HG03575 (cell line): Measurements from ENCODE around the gene BPTF.
A peak's percentile ranks its signal among the peaks of the same experiment; 100 is the strongest.
"Not testable (repeated sequence)": the region's sequence is repeated elsewhere in the genome, so short reads cannot be mapped to it uniquely, and the experiment has no call there.

ENCODE experiments used
- ATAC-seq: cut with Tn5 transposase; IDR thresholded peaks from one replicate; pipeline ENCODE4 v1.9.1; 2021; ENCODE audit not compliant: unreplicated experiment, insufficient number of reproducible peaks, low FRiP score; ENCODE audit errors: extremely low read depth

BPTF gene

GRCh38 chr17:67824735-67825626 lies at the start of gene BPTF:
BPTF (plus strand) TSS chr17:67825503; CDS start chr17:67825725, 222 bp downstream.
- peak; percentile 41 for ATAC-seq

GRCh38 chr17:67779098-67779672 lies 46.1 kb upstream of the BPTF start:
- no peak for ATAC-seq

- ATAC-seq: no peak
These were observed 40.8 kb upstream of the BPTF start for GRCh38 chr17:67784364-67785121.

- no peak for ATAC-seq
These were observed 40.2 kb upstream of the BPTF start for GRCh38 chr17:67785122-67785477.

GRCh38 chr17:67785504-67785903 lies 39.8 kb upstream of the BPTF start:
- no peak for ATAC-seq

- no peak for ATAC-seq
These were observed 24.8 kb upstream of the BPTF start for GRCh38 chr17:67800495-67800928.

- ATAC-seq: no peak
These were observed 23.6 kb upstream of the BPTF start for GRCh38 chr17:67801626-67802175.

DNA sequence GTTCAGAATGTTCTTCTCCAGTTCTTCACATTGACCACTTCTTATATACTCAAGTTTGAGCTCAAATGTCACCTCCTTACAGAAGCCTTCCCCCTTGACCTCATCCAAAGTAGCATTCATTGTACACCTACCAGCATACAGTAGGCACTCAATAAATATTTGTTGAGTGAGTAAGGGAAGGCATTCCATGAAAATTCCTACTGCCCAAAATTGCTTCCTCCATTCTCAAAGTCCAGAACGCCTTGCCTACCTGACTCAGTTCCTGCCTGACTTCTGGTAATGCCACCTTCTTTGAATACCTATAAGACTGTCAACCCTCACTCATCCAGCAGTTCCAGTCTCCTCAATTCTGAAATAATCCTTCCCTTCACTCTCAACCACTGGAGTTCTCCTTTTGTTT lies 14.8 kb upstream of the BPTF start:
- no peak for ATAC-seq

- ATAC-seq: not testable (repeated sequence)
These were observed 12.9 kb upstream of the BPTF start for GRCh38 chr17:67812380-67812779.

- ATAC-seq: no peak
These were observed 11.5 kb upstream of the BPTF start for GRCh38 chr17:67813803-67814180.

DNA sequence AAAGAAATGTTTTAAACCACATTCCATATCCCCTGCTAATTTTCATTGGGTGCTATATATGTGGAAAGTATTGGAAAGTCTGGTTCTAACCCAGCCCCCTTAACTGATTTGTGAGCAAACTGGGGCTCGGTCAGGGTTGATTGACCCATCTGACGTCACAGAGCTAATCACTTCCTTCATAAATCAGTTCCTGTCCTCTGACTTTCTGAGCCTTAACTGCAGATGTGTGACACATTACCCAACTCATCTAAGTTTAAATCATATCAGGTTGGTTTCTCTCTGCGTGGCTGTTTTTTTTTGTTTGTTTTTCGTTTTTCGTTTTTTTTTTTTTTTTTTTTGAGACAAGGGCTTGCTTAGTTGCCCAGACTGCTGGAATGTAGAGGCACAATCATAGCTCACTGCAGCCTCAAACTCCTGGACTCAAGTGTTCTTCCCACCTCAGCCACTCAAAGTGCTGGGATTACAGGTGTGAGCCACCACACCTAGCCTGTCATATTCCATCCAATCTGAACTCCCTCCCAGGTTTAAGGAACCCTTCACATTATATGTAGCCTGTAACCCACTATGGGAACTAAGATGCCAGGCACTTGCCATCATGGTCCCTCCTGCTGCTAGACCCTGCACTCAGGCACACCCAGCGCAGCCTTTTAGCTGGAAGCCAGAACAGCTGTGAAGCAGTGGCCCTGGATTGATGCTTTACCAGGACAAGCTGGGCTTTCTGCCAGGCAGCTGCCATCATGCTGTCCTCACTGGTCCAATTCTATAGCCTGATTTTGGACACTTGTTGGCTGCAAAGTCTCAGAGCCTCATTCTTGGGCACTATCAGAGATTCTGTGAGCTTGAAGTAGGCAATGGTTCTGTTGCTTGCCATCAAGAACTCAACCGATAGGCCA lies 6.9 kb upstream of the BPTF start:
- ATAC-seq: peak; percentile 34

DNA sequence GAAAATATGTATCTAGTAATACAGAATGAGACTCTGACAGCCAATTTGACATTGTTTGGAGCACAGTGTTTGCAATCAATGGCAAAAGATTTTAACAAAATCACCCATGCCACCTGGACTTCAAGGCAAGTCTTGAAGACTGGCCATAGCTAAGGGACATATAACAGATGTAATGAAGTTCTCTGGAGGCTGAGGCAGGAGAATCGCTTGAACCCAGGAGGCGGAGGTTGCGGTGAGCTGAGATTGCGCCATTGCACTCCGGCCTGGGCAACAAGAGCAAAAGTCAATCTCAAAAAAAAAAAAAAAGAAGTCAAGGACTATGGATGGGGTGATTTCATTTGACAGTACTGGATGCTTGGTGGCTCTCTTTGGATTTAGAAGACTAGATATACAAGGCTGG lies 5.6 kb upstream of the BPTF start:
- ATAC-seq: no peak

DNA sequence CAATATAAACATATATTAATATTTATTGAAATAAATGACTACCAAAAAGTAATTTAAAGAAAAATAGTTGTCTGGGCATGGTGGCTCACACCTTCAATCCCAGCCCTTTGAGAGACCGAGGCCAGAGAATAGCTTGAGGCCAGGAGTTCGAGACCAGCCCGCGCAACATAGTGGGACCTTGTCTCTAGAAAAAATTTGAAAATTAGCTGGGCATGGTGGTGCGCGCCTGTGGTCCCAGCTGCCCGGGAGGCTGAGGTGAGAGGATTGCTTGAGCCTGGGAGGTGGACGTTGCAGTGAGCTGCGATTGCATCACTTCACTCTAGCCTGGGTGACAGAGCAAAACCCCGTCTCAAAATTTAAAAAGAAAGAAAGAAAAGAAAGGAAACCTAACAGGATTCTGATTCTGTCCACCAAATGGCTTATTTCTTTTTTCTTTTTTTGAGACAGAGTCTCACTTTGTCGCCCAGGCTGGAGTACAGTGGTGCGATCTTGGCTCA lies 3.4 kb upstream of the BPTF start:
- ATAC-seq: no peak

GRCh38 chr17:67825627-67826601 lies 611 bp downstream of the BPTF start:
- not testable (repeated sequence) for ATAC-seq

DNA sequence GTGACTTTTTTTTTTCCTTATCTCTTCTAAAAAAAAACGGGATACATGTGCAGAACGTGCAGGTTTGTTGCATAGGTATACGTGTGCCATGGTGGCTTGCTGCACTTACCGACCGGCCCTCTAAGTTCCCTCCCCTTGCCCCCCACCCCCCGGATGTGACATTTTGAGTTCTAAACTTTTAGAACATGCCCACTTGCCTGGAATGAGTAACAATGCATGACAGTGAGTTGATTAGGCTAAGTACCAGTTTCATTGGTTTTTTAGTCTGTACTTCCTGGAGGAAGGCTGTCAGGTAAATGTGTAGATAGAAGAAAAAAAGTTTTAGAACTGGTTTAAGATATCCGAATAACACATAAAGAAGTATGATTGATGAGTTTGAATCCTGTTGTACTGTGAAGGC lies 4.0 kb downstream of the BPTF start:
- no peak for ATAC-seq

DNA sequence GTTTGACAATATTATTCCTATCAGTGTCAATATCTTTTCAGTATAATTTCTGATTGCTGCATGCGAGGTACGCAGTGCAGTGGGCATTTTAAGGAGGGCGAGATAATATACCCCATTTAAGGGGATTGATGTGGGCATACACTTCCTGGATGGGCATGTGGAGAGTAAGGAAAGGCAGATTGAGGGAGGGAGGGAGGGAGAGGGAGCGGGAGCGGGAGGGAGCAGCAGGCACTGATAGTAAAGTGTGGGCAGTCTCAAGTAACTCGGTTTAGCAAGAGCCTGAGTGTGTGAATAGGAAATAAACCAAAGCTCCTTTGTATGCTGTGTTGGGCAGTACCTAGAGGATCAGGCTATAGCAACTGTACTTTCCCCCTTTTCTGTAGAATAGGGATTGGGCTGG lies 5.1 kb downstream of the BPTF start:
- ATAC-seq: no peak

DNA sequence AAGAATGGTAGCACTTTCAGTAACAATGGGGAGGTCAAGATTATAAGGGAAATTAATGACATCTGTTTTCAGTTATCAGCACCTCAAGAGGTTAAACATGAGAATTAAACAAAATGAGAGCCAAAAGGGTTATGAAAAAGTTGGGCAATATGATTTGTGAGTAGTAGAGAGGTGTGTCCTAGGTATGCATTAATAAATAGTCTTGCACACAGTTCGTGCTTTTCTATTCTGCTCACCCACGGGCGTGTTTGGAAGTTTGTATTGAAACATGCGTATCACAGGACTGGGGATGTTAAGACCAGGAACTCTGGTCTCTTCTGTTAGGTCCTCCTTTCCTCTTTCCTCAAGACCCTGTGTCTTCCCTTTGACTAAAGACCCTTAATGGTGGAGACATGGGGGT lies 6.0 kb downstream of the BPTF start:
- no peak for ATAC-seq
